ENCODE measurements around the gene RIMKLA.

RIMKLA gene

DNA sequence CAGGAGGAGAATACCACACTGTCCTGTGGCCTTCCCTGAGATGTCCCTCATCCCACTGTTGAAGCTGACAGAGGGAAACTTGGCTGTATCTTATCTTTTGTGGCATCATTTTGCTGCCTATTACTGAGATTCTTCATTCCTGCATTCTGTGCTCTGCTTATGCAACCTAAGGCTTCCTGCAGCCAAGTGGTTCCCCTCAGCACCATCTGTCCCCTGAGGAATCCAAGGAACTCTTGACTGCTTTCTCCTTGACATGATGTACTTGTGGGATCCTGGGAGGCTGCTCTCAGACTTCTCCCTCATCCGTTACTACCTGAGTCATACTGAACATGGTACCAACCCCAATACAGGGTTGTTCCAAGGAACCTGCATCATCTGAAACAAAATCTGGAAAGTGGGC is 21.1 kb upstream of the RIMKLA start:
- TF ChIP-seq, protein P1, sequence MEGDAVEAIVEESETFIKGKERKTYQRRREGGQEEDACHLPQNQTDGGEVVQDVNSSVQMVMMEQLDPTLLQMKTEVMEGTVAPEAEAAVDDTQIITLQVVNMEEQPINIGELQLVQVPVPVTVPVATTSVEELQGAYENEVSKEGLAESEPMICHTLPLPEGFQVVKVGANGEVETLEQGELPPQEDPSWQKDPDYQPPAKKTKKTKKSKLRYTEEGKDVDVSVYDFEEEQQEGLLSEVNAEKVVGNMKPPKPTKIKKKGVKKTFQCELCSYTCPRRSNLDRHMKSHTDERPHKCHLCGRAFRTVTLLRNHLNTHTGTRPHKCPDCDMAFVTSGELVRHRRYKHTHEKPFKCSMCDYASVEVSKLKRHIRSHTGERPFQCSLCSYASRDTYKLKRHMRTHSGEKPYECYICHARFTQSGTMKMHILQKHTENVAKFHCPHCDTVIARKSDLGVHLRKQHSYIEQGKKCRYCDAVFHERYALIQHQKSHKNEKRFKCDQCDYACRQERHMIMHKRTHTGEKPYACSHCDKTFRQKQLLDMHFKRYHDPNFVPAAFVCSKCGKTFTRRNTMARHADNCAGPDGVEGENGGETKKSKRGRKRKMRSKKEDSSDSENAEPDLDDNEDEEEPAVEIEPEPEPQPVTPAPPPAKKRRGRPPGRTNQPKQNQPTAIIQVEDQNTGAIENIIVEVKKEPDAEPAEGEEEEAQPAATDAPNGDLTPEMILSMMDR (IDR thresholded peaks at IDR 0.05; ENCODE audit: low read depth, low read length) = no peak
- DNase-seq (ENCODE audit: extremely low read depth, low read depth) = no peak

- TF ChIP-seq, protein P1 (IDR thresholded peaks at IDR 0.05; ENCODE audit: low read depth, low read length) = no peak
- no peak for DNase-seq (ENCODE audit: extremely low read depth, low read depth)
These were observed 16.5 kb upstream of the RIMKLA start for GRCh38 chr1:42364089-42364488.

GRCh38 chr1:42364542-42364941 is 16.1 kb upstream of the RIMKLA start:
- TF ChIP-seq, protein P1 (IDR thresholded peaks at IDR 0.05; ENCODE audit: low read depth, low read length) = no peak
- no peak for DNase-seq (ENCODE audit: extremely low read depth, low read depth)

DNA sequence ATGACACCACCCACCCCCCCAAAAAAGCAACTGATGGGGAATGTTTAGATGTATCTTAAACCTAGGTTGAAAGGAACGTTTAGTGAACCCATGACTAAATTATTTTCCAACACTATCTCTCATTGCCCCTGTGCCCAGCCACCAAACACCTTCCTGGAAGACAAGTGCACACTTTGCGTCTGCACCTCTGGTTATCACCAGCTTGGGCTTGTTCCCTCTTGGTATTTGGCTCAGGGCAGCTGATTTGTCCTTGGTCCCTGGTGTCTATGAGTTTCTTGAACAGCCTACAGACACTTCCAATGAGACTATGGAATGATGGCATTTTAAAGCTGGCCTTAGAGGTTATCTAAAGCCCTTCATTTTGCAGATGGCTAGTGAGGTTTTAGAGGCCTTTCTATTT is 15.5 kb upstream of the RIMKLA start:
- TF ChIP-seq, protein P1 (IDR thresholded peaks at IDR 0.05; ENCODE audit: low read depth, low read length) = no peak
- no peak for DNase-seq (ENCODE audit: extremely low read depth, low read depth)

- TF ChIP-seq, protein P1 (IDR thresholded peaks at IDR 0.05; ENCODE audit: low read depth, low read length) = no peak
- DNase-seq (ENCODE audit: extremely low read depth, low read depth) = no peak
These were observed 12.3 kb upstream of the RIMKLA start for GRCh38 chr1:42368096-42368795.

GRCh38 chr1:42369471-42369870 is 11.1 kb upstream of the RIMKLA start:
- no peak for DNase-seq (ENCODE audit: extremely low read depth, low read depth)
- TF ChIP-seq, protein P1 (IDR thresholded peaks at IDR 0.05; ENCODE audit: low read depth, low read length) = no peak

GRCh38 chr1:42370876-42371549 is 9.6 kb upstream of the RIMKLA start:
- no peak for DNase-seq (ENCODE audit: extremely low read depth, low read depth)
- TF ChIP-seq, protein P1 (IDR thresholded peaks at IDR 0.05; ENCODE audit: low read depth, low read length) = no peak
